ENCODE results near the gene RAD51B.
"Not testable (repeated sequence)": the region's sequence is repeated elsewhere in the genome, so short reads cannot be mapped to it uniquely, and the experiment has no call there.

The RAD51B gene

DNA sequence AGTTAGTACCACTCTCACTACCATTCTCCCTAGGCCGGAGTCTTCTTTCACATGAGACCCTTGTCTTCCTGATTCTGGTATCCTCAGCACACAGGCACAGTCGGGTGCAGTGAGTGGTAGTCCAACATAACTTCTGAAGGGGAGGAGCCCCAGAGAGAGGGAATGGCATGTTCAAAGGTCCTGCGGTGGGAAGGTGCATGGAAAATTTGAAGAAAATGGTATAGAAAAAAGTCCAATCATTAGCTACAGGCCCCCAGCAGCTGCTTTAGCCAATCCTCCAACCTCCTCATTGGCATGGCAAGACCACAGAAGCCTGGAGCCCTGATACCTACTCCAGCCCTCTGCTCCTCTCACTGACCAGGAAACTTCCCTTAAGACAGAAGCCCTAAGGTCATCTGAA lies 876.7 kb downstream of the RAD51B start:
- no peak for DNase-seq (ENCODE audit: low spot score)
- TF ChIP-seq, protein P1, sequence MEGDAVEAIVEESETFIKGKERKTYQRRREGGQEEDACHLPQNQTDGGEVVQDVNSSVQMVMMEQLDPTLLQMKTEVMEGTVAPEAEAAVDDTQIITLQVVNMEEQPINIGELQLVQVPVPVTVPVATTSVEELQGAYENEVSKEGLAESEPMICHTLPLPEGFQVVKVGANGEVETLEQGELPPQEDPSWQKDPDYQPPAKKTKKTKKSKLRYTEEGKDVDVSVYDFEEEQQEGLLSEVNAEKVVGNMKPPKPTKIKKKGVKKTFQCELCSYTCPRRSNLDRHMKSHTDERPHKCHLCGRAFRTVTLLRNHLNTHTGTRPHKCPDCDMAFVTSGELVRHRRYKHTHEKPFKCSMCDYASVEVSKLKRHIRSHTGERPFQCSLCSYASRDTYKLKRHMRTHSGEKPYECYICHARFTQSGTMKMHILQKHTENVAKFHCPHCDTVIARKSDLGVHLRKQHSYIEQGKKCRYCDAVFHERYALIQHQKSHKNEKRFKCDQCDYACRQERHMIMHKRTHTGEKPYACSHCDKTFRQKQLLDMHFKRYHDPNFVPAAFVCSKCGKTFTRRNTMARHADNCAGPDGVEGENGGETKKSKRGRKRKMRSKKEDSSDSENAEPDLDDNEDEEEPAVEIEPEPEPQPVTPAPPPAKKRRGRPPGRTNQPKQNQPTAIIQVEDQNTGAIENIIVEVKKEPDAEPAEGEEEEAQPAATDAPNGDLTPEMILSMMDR (IDR thresholded peaks at IDR 0.05; ENCODE audit: extremely low read depth, missing control alignments), result no peak

DNA sequence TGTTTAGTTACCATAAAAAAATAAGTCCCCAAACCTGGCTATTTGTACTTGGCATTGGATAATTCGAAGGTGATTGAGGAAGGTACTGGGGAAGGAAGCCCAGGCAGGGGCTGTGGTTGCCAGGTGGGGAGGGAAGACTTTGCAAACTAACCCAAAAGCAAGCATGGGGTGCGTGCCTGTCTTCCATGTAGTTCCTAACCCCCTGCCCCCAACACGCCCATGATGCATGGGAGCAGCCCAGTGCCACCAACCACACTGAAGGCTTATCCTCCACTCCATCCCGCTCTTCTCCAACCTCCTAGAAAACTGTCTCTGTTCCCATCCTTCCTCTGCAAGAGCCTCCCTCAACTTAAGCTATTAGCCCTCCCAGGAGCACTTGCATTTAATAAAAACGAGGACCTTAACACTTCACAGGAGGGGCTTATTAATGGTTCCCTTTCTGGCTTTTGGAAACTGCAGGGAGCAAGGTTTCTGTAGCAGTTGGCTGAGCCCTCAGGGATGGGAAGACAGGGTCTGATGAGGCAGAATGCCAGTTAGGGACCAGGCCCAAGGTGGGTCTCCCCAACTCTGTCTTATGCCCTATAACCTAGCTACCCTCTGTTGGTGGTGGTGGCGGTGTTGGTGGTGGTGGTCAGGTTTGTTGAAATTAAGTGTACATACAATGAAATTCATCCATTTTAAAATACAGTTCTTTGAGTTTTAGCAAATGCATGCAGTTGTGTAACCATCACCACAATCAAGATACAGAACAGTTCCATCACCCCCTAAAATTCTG lies 877.3 kb downstream of the RAD51B start:
- no peak for DNase-seq (ENCODE audit: low spot score)
- TF ChIP-seq, protein P1 (IDR thresholded peaks at IDR 0.05; ENCODE audit: extremely low read depth, missing control alignments), result no peak

DNA sequence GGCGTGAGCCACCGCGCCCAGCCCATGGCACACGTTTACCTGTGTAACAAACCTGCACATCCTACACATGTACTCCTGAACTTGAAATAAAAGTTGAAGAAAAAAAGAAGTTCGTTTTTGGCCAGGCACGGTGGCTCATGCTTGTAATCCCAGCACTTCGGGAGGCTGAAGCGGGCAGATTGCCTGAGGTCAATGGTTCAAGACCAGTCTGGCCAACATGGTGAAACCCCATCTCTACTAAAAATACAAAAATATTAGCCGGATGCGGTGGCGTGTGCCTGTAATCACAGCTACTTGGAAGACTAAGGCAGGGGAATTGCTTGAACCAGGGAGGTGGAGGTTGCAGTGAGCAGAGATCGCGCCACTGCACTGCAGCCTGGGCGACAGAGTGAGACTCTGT lies 879.2 kb downstream of the RAD51B start:
- DNase-seq (ENCODE audit: low spot score), result not testable (repeated sequence)

DNA sequence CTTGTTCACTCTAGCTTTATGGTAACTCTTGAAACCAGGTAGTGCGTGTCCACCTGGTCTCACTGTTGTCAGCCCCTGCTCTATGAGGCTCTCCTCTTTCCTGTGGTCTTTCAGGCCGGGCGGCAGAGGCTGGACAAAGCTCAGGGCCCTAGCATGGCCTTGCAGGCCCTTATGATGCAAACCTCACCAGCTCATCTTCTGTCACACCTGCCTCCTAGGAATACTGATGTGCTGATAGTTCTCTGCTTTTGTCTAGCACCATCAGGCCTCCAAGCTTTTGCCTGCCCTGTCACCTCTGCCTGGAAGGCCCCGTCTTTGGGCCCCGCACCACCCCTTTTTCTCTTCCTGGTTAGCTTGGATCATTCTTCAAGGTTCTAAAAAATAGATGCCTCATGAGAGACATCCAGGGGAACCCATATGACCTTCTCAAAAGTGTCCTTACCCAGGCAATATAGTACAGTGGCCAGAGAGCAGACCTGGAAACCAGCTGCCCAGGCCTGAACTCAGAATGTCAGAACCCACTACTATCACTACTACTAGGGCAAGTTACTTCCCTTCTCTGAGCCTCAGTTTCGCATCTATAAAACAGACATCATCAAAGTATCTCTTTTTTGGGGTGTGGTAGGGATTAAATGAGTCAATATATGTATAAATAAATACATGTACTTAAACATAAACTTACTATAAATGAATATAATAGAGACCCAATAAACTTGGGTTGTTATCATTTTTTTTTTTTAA lies 881.6 kb downstream of the RAD51B start:
- no peak for DNase-seq (ENCODE audit: low spot score)
- TF ChIP-seq, protein P1 (IDR thresholded peaks at IDR 0.05; ENCODE audit: extremely low read depth, missing control alignments), result no peak

DNA sequence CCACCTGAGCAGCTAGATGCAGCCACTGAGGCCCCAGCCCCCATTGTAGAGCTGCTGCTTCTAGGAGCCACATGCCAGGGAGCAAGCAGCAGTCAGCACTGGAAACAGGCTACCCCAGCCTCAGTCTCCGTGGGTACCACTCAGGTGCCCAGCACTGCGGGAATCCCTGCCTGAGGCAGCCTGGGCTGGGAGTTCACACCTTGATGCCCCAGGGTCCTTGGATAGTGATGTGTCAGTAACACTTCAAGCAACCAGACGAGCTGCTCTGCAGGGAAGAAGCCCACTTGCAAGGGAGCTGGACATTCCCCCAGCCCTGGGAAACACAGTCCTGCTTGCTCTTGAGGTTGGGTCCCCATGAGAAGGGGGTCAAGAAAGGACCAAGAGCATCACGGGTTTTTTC lies 882.6 kb downstream of the RAD51B start:
- TF ChIP-seq, protein P1 (IDR thresholded peaks at IDR 0.05; ENCODE audit: extremely low read depth, missing control alignments), result no peak

DNA sequence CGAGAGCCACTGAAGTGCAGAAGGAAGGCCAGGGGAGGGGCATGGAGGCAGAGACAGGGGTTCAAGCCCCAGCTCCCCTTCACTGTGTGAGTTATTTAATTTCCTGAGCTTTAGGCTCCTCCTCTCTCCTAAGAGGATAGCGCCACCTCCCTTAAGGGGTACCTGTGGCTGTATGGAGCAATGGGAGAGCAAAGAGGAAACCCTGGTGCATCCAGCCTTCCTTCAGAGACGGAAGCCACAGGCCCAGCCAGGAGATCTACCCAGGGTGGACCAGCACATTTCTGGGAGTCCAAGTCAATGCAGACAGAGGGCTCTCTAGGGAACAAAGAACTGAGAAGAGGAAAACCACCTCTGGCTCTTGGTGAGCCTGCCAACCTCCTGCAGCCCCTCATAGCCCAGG lies 883.0 kb downstream of the RAD51B start:
- DNase-seq (ENCODE audit: low spot score), result no peak
- TF ChIP-seq, protein P1 (IDR thresholded peaks at IDR 0.05; ENCODE audit: extremely low read depth, missing control alignments), result no peak

More for the DNA sequence above, 882.6 kb downstream of the RAD51B start:
- DNase-seq (ENCODE audit: low spot score), result no peak

DNA sequence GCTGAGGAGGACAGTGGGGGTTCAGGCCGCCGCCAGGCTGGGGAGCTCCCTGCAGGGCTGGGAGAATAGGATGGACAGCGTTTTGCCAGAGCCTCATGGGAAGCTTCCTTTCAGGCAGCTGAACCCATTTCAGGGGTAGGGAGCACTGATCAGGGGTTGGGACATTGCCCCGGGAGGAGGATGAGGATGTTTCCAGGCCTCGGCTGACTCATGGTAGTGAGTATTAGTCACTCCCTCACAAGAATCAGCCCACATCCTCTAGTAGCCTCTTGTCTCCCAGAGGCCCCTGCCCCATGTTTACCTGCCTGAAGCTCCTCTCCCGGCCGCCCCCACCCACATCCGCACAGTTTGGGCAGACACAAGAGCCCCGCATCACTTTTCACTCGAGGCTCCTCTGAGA lies 883.5 kb downstream of the RAD51B start:
- TF ChIP-seq, protein P1 (IDR thresholded peaks at IDR 0.05; ENCODE audit: extremely low read depth, missing control alignments), result no peak
- DNase-seq (ENCODE audit: low spot score), result no peak

Data from GM20000 (cell line).